GM10847 (cell line): Measurements from ENCODE around the gene SYTL3.

Source experiments
- POLR2A ChIP-seq: IDR thresholded peaks from 2 replicates; pipeline ENCODE4 v1.6.1; 2011; ENCODE audit not compliant: insufficient read length; ENCODE audit errors: extremely low read depth

The SYTL3 gene

GRCh38 chr6:158751921-158752320, 102.1 kb downstream of the SYTL3 start:
- no peak for TF ChIP-seq POLR2A

DNA sequence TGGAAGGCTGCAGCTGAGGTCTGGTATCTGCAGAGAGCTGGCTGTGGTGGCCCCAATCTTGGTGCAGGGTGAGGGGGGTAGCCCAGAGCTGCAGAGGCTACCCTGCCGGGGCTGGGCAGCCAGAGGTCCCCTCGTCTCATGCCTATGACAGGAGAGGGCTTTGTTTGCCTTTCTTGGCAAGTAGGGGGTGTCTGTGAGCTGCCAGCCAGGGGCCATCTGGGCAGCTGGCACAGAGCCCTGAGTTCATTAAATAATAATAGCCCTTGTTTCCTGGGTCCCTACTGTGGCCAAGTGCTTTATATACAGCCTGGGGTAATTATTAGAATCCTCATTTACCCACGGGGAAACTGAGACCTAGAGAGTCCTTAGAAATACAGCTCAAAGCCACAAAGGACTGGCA, 102.8 kb downstream of the SYTL3 start:
- TF ChIP-seq POLR2A: no peak

- TF ChIP-seq POLR2A: no peak
Observed at GRCh38 chr6:158753811-158754210, 104.0 kb downstream of the SYTL3 start.

GRCh38 chr6:158754738-158755137, 104.9 kb downstream of the SYTL3 start:
- TF ChIP-seq POLR2A: no peak

DNA sequence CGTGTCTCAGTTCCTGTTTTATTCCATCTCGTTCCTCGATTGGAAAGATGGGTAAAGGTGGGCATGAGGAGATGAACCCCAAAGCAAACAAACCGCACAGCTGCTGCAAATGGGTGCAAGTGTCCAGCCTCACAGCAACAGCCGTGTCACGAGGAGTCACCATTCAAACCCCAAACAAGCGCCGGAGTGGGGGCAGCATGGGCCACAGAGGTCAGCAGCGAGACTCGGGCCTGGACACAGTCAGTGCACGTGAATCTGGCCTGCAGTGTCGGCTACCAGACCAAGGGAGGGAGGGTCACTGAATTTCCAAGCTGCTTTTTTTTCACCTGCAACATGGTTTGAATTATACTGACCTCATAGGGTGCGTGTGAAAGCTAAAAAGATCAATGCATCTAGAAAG, 105.8 kb downstream of the SYTL3 start:
- no peak for TF ChIP-seq POLR2A

GRCh38 chr6:158756126-158756525, 106.3 kb downstream of the SYTL3 start:
- TF ChIP-seq POLR2A: no peak

- no peak for TF ChIP-seq POLR2A
Observed at GRCh38 chr6:158756977-158757752, 107.3 kb downstream of the SYTL3 start.

- TF ChIP-seq POLR2A: no peak
Observed at GRCh38 chr6:158757753-158758090, 107.9 kb downstream of the SYTL3 start.

- no peak for TF ChIP-seq POLR2A
Observed at GRCh38 chr6:158758451-158758860, 108.6 kb downstream of the SYTL3 start.

DNA sequence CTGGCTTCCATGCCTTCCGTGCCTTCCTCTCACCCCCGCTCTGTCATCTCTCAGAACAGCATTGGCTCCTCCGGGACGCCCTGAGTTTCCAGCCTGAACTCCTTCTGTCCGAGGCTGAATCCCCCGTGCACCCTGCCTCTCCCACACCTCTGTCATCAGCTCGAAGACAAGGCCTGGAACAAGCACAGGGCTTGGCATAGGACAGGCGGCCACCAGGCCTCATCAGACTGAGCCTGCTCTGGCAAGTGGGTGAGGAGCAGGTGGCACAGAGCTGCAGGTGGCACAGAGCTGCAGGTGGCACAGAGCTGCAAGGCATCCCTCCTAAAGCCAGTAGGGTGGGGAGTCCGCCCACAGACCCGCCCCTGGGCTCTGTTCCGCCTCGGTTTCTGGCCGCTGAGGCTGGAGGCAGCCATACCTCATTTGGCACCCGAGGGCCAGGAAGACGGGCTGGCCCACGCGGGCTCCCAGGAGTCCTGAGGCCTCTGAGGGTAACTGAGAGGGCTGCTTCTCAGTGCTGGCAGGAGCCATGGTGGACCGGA, 109.2 kb downstream of the SYTL3 start:
- TF ChIP-seq POLR2A: no peak

DNA sequence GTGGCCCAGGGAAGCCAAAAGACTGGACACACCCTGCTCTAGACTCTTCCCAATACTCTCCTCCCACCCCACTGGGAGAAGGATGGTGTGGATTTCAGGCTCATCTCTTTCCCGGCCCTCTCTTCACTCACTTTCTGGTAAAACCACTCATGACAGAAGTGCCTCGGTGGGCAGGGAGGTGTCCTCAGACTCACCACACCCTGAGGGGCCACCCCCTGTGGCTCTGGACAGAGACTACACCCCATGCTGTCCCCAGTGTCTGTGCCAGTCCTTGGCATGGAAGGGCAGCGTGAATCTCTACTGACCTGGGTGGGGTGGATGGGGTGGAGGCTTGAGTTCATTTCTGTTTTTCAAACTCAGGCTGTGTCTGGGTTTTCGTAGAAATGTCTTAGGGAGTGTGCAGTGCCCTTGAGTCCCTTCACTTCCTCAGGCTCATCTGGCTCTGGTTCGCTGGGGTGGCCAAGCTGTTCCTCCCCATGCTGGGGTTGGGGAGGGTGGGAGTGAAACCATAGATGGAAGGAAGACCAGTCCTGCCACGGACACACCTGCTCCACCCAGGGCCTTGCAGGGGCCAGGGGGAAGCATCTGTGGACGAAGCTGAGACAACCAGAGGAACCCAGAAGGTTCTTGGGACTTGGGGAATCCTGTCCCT, 110.2 kb downstream of the SYTL3 start:
- TF ChIP-seq POLR2A: no peak

GRCh38 chr6:158760618-158761250, 110.9 kb downstream of the SYTL3 start:
- no peak for TF ChIP-seq POLR2A

DNA sequence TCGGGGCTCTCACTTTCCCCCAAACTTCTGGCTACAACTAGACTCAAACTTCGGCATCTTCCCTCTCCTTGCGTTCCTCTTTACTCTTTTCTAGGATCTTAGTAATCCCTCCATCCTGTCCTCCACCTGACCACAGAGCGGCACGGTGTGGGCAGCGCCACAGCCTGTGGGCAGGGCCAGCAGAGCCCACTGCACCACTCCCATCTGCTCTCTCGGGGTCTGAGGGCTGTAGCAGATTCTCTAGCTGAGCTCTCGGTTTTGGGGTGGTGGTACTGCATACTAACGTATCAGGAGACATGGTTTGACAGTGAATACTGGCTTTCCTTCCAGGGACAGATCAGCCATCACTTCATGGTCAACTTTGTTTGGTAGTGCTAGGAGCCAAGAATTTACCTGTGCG, 111.9 kb downstream of the SYTL3 start:
- no peak for TF ChIP-seq POLR2A

DNA sequence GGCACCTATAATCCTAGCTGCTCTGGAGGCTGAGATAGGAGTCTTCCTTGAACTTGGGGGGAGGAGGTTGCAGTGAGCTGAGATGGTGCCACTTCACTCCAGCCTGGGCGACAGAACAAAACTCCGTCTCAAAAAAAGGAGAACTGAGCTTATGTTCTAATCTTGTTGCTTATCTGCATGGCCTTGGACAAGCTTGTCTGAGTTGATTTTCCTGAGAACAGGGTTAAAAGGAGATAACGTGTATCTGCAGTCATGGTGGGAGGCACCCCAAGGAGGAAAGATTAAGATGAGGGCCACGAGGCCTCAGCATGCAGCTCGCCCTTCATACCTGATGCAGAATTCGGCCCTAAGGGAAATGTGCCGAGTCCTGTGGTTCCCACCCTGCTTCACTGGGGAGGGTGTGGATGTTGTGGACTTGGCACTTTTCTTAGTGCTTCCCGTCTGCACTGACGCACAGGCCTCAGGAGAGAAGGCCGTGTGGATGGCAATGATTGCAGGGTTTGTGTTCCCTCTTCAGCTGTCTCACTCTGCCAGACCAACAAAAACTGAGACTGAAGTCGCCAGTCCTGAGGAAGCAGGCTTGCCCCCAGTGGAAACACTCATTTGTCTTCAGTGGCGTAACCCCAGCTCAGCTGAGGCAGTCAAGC, 113.1 kb downstream of the SYTL3 start:
- TF ChIP-seq POLR2A: no peak

DNA sequence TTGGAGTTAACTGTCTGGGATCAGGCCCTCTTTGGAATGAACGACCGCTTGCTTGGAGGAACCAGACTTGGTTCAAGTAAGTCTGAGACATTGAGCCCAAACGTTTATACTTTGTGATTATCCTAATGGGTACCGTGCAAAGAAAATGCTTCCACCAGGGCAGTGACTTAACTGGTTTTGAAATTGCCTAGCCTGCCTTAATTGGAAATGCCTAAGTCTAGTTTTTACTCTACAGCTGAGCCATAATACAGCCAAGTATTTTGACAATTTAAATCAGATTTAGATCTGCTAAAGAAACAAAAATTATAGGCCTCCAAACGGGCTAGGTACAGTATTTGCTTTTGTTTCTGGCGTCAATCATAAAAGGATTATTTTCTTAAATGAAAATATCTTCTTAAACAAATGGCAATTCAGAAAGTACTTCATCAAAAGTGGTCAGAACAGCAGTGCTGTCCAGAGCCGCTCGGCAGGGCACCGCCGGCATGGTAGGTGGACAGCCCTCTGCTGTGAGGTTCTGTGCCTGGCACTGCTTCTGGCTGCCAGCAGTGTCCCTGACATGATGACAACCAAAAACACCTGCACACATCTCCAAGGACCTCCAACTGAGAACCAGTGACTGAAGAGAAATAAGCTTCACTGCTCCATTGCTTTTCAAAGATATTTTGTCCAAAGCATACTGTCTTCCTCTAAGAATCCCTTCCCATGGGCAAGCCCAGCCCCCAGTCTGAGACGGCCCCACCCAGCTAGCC, 113.8 kb downstream of the SYTL3 start:
- TF ChIP-seq POLR2A: no peak
